ENCODE data around the gene BRF1. TPM values are rescaled to one million over a fixed set of nuclear protein-coding genes. Genes with fewer than 3 reads are reported as not detected.

Gene BRF1
- polyA plus RNA-seq, 12 donors = 19.7 to 28.2 (median 21.4) TPM; not detected in 1

DNA sequence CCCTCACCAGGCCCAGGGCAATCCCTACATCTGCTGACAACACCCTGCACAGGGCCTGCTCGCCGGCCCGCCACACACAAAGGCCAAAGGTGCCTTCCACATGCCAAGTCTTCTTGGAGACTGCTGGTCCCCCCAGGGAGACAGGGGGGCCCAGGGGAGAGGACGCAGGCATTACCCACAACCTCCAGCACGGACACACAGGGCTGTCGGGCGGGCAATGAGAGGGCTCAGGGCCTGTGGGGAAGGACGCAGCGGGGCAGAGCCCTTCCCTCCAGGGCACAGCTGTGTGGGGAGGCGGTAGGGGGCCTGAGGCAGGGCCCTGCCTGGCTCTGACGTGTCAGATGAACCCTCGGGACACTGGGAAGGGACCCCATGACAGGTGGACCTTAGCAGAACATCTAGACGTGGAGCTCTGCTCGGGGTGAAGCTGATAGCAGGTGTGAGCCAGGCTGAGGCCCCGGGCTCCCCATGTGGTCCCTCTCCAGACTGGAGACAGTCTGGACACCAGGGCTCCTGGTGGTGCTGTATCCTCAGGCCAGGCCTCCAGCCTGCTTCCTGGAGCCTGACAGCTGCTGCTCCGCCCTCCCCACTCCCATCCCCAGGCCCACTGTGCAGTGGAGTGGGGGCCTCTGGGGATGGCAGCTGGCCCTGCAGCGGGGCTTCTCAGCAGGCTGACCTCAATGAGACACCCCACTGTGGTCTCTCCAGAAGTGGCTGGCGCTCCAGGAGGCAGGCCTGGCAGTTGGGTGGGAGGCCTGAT is 88.1 kb downstream of the BRF1 start:
- no peak for DNase-seq

DNA sequence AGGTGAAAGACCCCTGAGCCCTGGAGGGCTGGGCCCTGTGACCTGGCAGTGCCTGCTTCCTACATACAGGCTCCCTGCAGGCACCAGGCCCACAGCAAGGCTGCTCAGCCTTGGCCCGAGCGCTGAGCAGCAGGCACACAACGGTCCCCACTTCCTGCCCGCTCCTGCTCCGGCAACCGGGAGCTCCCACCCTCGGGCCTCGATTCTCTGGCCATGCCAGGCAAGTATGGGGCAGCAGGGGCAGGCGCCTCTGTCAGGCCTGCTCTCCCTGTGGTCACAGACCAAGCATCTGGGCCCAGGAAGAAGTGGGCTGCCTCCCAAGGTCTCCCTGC is 89.1 kb downstream of the BRF1 start:
- no peak for DNase-seq

DNA sequence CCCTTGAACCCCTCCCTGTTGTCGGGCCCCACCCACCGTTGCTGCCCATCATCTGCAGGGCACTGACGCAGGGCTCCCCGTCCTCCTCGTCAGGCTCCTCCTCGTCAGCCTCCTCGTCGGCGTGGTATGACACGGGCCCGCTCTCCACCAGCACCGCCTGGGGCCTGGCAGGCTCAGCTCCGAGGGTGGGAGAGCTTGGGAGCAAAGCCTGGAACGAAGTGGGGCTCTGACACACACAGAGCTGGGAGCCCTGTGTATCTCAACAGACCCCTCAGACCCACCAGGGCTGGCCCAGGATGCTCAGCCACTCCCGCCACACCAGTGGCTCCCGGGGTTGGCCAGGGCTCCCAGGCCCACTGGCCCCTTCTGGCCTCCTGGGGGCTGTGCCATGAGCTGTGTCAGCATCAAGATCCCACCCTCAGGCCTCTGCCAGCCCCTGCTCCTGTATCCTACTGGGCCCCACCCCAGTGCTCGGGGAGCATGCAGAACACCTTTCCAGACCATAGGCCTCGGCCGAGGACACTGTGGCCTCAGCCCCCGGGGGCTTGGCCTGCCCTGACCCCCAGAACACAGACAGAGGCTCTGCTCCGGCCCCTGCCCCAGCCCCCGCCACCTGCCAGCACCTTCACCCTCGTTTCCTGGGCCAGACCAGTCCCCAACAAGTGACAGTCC is 89.6 kb downstream of the BRF1 start:
- no peak for DNase-seq

DNA sequence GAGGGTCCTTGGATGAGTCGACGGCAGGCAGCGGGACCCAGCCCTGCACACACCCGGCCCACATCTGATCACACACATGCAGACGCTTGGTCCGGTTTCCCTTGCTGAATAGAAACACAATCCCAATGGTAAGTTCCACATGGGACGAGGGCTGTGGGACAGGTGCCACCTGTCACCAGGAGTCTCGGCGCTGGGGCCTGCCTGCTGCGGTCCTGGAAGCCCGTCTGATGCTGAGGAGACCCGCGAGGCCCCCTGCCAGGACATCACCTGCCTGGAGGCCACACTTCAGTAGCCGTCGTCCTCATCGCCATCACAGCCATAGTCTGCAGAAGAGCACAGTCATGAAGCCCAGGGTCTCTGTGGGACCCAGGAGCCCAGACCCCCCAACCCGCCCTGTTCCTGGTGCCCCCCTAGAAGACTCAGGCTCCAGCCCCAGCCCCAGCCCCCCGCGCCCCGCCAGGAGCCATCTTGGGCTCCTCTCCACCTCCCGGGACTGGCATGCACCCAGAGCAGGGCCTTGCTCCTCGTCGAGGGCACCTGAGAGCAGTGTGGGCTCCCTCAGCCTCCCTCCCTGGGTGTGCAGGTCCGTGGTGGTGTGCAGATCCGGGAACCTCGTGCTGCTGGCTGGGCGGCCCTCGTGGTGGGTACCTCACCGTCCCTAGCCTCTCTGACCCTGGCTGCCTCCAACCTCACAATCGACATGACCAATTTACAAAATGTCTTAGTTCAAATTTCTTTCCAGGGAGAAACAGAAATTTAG is 90.4 kb downstream of the BRF1 start:
- DNase-seq = no peak

DNA sequence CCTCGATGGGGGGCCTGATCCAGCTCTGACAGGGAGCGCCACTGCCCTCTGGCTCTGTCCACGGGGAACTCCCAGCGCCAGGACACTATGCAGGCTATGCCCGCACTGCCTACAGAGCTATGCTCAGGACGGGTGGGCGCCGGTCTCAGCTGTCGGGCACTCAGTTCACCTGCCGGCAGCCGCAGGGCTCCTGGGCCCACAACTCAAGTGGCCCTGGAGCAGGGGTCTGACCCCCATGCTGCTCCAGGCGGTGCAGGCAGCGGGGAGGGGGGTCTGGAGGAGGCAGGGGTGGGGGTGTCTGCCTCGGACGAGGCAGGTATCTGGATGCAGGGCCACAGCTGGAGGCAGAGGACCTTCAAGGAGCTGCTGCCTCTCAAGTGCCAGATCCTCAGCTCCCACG is 91.2 kb downstream of the BRF1 start:
- no peak for DNase-seq

DNA sequence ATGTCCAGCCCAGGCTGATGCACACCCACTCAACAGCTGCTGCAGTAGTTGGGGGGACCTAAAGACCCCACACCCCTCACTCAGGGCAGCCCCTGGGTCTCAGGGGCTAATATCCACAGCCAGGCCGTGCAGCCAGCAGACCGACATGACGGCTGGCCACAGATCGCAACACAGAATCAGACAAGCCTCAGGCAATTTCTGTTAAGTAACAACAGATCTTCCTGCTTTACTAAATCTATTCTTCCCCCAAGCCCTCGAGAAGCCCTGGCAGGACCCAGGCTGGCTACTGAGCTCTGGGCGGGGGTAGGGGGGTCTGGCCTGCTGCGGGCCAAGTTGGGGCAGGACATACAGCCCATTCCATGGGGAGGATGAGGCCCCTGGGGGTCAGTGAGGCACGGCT is 91.7 kb downstream of the BRF1 start:
- DNase-seq = no peak

DNA sequence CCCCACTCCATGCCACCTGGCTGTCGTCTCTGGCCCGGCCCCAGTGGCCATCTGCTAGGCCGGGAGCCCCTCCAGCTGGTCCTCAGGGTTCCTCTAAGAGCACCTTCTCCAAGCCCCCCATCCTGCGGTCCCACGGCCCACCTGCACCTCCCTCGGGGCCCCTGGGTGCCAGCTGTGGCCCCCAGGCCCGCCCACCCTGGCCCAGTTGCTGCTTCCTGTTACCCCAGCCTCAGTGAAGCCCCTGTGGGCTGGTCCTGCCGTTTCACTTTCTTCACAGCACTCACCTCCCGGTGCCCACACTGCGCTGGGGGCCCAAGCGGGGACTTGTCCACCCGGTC is 92.1 kb downstream of the BRF1 start:
- DNase-seq = no peak

DNA sequence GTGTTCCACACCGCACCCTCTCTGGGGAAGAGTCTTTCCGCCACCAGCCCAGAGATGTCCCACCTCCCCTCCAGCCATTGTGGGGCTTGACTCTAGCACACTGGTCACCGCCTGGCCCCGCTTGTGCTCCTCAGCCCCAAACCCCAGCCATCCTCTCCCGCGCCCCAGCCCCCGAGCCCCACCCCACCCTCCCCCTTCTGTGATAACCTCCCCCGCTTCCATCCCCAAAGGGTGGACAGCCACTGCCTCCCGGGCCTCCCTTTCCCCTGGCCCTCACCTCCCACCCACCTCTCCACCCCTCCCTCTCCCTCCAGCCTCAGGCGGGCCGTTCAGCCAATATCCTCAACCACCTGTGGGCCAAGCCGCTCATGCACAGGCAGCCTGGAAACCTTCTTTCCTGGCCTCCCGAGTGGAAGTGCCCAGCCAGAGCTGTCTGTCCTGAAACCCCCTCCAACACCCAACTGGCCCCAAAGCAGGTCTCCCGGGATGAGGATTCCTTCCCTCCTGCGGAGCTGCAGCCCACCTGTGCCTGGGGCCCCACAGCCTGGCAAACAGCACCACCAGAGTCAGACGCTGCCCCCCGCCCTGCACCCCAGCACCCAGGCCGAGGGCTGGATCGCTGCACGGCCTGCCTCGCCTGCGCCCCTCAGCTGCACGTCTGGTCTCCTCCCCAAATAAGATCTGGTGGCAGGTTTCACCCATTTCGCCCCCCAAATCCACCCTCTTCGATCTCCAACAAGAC is 92.6 kb downstream of the BRF1 start:
- DNase-seq = no peak

DNA sequence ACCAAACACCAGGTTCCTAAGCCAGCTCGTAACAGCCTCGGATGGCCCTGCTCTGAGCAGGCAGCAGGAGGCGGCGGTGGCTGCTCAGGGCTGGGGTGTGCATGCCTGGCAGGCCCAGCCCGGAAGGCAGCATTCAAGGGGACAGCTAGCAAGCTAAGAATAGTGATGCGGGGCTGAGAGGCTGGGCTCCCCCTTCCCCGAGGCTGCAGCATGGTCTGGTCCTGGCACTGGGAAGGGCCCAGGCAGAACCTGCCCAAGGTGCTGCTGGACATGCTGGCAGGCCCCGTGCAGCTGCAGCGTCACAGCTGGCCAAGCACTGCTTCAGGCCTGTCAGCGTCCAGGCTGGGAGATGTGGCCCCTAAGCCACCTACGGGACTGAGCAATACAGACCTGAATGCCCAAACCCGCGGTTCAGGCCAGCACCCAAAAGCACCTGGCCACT is 93.3 kb downstream of the BRF1 start:
- DNase-seq = no peak

DNA sequence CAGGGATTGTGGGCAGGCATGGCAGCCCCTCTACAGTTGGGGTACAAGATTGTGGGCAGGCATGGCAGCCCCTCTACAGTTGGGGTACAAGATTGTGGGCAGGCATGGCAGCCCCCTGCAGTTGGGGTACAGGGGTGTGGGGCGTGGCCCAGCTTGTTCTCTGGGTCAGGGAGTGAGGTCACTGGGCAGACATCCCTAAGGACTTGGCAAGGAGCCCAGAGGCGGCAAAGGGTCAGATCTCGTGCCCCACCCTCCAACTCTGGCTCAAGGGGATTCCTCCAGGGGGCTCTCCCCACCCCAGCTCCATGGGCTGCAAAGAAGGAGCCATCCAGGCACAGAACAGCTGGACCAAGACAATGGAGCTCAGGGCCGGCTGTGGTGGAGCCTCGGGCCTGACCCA is 93.9 kb downstream of the BRF1 start:
- no peak for DNase-seq

DNA sequence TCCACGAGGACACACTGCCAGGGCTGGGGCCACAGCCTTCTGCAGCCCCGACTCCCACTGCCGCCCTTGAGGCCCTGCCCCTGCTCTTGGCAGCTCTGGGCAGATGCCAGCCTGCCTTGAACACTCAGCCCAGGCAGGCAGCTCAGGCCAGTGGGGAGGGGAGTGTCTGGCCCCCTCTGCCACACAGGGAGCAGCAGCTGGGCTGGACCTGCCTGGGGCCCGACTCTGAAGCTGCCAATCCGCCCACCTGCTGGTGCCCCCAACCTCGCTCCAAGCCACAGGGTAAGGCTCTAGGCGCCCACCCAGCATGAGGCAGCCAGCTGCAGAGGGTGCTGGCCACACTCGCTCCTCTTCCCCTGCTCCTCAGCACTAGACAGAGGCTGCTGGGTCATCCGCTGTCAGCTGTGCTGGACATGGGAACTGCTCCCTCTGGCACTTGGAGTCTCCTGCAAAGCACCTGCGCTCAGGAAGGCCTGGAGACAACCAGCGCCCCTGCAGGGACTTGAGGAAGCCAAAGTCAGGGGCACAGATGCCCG is 95.1 kb downstream of the BRF1 start:
- no peak for DNase-seq

DNA sequence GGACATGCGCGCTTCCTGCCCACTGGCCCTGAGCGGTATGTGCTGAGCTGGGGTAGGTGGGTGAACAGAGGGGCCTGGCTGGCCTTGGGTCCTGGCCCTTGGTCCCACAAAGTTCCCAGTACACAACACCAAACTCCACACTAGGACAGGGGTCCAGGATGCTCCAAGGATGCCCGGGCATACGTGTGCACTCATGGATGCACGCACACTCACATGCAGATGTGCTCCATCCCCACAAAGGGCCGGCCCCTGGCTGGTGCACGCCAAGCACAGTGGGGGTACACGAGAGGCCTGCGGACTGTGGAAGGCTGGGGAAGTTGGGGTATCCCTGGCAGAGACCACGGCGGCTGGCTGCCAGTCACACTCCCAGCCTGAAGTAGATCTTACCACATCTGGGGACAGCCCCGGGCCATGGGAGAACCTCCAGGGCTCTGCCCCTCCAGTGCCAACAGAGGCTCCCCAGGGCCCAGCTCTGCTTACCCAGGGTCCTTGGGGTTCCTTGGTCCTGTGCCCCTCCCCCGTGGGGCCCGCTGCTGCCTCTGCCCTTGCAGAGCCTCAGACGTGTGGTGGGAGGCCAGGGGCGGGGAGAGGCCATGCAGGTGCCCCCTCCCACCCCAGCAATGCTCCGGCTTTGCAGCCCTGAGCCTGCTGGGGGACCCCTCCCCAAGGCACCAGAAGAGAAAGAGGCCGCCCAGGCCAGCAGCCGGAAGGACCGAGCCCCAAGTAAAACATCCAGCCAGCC is 95.7 kb downstream of the BRF1 start:
- no peak for DNase-seq

DNA sequence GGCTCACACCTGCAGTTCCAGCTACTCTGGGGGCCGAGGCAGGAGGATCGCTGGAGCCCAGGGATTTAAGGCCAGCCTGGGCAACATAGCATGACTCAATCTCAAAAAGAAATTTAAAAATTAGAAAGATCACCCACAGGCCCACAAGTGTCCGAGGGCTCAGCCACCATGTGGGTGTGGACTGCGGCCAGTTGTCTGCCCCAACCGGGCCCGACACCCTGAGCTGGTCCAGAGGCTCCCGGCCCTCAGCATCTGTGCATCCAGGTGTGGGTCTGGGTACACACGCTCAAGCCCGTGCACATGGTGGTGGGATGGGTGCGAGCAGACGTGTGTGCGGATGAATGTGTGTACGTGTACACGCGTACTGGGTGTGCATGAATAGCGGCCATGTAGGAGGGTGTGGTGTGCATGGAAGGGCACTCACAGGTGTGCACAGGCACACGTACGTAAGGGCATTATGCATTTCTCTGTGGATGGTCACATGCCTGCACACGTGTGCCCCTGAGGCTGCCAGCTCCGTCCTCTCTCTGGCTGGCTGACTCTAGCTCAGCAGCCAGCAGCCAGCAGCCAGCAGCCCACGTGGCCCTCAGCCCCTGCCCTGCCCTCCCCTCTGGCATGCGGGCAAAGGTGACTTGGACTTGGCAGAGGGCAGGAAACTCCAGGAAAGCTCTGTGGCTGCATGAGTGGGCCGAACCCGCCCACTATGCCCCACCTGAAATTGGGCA is 96.4 kb downstream of the BRF1 start:
- DNase-seq = no peak

DNA sequence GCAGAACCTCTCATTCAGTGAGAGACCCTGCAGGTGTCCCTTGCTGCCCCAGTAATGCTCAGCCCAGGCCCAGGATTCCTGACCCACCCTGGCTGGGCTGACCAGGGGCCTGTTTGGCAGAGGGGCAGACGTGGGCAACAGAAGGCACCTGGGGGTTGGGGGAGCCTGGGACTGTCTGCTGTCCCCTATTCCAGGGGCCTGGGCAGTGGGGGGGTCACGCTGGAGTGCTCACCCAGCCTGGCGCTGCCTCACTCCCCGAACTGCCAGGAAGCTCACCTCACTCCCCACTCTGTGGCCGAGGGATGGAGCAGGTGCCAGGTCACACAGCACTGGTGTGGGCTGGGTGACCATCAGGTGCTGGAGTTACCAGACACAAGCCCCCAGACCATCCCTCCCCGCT is 97.1 kb downstream of the BRF1 start:
- no peak for DNase-seq

DNA sequence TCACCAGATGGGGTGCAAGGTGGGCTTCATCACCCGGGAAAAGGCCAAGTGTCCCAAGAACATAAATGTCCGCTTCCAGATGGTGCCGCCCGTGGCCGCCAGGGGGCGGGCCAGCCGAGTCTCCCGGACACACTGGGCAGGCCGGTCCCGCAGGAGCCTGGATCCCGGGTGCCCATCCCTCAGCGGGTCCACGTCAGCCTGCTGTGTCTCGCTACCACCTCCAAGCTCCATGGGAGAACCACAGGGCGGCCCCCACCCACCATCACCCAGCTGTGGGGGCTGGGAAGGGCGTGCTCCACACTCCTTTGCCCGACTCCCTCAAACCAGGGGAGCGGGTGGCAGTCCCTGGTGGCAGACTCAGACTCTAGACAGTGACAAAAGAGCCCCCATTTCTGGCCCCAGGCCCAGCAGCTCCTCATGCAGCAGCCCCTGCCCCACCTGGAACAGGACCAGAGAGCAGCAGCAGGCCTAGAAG is 97.7 kb downstream of the BRF1 start:
- DNase-seq = no peak

DNA sequence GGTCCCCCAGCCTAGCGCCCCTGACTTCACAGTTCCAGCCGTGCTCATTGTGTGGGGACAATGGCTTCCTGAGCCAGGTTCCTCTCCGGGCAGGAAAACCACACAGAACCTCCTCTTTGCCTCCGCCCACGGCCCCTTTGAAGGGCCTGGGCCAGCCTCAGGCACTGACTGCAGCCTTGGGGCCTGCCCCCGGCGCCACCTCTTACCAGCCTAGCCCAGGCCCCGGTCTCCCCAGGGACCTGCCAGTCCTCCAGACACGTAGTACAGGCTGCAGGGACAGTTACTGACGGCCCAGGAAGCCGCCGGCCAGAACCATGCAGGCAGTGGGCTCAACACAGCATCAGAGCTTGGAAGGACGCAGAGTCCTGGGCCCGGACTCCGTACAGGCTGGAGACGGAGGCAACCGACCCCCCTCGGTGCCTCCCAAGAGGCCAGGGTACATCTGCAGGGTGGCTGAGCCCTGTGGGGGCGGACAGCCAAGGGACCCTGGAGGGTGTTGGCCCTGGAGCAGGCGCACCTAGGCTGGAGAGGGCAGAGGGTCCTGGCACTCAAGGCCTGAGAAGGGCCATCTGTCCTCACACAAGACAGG is 98.8 kb downstream of the BRF1 start:
- no peak for DNase-seq

DNA sequence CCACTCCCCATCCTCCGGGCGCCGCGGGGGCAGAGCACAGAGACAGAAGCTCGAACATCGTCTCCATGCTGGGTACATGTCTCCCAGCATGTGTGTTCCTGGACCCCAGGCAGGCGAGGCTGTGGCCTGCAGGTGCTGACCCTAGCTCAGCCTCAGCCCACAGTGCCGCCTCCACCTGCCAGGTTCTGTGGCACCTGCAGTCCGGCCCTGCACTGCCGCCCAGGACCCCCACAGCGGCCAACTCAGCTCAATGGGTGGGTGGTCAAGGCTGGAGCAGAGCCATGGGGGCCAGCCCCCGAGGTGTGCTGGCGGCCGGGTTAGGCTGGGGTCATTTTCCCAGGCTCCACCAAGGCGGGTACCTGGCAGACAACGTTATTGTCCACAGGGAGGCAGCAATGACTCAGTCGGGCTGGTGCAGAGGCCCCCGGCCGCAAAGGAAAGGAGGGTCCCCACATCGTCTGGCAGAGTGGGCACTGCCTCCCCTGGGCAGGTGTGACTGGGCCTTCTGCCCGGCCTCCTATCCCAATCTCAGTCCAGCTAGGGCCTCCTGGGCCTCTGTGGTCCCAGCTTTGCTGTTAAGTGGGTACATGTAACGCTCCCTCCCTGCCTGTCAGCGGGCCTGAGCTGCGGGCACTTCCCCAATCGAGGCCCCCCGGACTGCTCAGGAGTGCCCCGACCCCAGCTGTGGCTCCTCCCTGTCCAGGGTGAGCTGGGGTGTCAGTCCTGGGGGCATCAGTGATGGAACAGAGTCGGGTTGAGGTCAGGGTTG is 99.5 kb downstream of the BRF1 start:
- no peak for DNase-seq

DNA sequence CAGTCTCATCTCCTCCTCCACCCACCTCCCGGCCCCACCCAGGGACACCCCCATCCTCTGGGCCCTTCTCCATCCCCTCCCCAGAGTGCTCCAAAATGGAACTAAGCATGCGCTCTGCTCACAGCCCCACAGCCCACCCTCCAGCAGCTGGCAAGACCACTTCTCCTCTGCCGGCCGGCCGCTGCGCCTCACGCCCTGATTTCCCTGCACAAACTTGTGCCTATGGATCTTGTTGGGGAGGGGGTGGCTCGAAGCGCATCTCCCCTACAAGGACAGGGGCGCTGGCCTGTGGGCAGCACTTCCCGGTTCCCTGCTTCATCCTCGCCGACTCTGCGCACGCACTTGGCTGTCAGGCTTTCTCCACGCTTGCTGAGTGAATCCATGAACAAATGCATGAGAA is 100.2 kb downstream of the BRF1 start:
- DNase-seq = no peak

DNA sequence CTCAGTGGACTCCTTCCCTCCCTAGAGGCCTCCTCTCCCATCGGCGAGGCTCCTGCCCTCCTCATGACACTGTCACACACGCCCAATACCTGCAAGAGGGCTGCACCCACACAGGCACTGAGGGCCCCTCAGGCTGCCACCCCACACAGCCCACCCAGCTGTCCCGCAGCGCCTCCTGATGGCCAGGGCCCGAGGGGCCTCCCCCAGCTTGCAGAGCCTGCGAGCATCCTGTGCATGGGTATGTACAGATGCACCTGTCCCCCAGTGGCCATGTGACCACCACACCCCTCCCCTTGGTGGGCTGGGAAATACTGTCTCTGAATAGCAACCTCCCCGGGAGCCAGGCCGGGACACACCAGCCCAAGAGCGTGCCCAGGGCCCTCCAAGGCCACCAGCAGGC is 100.7 kb downstream of the BRF1 start:
- DNase-seq = no peak

Data from muscle of arm (tissue), 12 donors.